ENCODE data around the gene ISG20.

Gene ISG20

DNA sequence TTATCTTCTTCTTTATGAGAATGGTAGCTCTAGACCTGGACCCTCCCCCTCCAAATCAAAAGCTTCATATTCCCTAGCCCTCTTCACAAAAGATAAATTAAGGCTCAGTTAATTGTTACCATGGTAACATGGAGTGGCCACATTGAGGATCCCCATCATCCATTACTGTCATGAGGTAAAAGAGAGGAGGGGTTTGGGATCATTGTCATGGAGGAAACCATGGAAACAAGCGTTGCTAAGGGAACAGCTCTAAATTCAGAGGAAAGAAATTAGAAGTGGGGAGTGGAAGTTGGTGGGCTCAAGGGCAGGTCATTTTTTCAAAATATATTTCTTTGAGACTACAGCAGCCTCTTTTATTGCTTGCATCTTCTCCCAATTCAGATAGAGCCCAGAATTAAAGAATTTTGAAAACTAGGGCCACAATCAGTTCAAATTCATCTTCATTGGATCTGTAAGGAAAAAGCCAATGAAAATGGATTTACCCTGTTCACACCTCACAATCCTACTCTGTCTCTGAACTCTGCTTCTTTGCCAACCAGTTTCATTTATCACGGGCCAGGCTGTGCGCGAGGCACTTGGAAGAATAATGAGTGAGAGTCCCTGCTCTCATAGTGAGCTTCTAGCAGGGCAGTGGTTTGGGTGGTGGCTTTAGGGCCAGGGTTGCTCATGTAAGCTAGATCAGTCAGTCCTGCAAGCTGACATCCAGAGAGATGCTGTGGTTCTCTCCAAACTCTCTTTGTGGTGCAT, 29.3 kb upstream of the ISG20 start:
- Histone ChIP-seq H3K9me3 (ENCODE audit: control insufficient read depth, insufficient read depth, low read length) (no peaks in the 10 kb centered on the region), H4K20me1 (ENCODE audit: control insufficient read depth, insufficient read depth, low read depth, low read length) (no peaks in the 10 kb centered on the region), H3K4me3 (ENCODE audit: low read length) (no peak overlapping the region), H3K27me3 (ENCODE audit: control insufficient read depth, low read length) (peaks cover 32% of the 10 kb centered on the region), H3K9me2 (replicated peaks; ENCODE audit: control insufficient read depth, low read length) (no peaks in the 10 kb centered on the region), H3K4me1 (ENCODE audit: control insufficient read depth, low read length) (no peaks in the 10 kb centered on the region), H3K4me2 (ENCODE audit: low read length) (no peak overlapping the region), H3K36me3 (ENCODE audit: control insufficient read depth, low read length) (no peaks in the 10 kb centered on the region), H3K27ac (ENCODE audit: low read depth, low read length) (no peak overlapping the region), H3F3A (ENCODE audit: control insufficient read depth, insufficient read depth) (0 out of 2 replicates have a peak, but pooled peaks cover 3% of the 10 kb centered on the region), H3K79me2 (ENCODE audit: control insufficient read depth, low read length) (no peaks in the 10 kb centered on the region)
- TF ChIP-seq EZH2phosphoT487 (IDR thresholded peaks at IDR 0.05; ENCODE audit: borderline replicate concordance, low read length) = no peak
- TF ChIP-seq, protein P1, sequence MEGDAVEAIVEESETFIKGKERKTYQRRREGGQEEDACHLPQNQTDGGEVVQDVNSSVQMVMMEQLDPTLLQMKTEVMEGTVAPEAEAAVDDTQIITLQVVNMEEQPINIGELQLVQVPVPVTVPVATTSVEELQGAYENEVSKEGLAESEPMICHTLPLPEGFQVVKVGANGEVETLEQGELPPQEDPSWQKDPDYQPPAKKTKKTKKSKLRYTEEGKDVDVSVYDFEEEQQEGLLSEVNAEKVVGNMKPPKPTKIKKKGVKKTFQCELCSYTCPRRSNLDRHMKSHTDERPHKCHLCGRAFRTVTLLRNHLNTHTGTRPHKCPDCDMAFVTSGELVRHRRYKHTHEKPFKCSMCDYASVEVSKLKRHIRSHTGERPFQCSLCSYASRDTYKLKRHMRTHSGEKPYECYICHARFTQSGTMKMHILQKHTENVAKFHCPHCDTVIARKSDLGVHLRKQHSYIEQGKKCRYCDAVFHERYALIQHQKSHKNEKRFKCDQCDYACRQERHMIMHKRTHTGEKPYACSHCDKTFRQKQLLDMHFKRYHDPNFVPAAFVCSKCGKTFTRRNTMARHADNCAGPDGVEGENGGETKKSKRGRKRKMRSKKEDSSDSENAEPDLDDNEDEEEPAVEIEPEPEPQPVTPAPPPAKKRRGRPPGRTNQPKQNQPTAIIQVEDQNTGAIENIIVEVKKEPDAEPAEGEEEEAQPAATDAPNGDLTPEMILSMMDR (IDR thresholded peaks at IDR 0.05; ENCODE audit: low read depth, low read length, poor library complexity, severe bottlenecking) = no peak

DNA sequence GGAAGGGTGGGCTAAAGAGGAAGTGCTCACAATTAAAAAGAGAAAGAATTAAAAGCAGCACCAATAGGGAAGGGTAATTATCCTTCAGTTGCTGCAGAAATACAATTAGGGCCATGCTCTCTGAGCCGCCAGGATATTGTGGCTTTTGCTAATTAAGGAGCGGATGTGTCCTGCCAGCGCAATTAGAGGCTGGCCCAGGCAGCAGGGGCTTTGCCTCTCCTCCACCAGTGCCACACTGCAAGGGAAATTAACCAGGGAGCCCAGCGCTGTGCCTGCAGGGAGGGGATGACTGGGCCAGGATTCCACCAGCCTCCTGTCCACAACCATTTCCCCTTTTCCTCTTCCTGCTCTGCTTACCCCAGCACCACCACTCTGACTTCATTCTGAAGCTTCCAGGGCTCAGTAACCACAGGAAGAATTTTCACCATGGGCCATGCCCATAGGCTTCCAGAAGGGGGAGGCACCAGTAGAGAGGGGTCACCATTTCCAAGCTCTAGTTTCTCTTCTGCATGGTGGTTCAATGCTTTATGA, 28.1 kb upstream of the ISG20 start:
- no peaks in the 10 kb centered on the region for H3K79me2 ChIP-seq (ENCODE audit: control insufficient read depth, low read length)
- no peak overlapping the region for H3K4me2 ChIP-seq (ENCODE audit: low read length)
- peaks cover 32% of the 10 kb centered on the region for H3K27me3 ChIP-seq (ENCODE audit: control insufficient read depth, low read length)
- TF ChIP-seq, protein P1 (IDR thresholded peaks at IDR 0.05; ENCODE audit: low read depth, low read length, poor library complexity, severe bottlenecking) = no peak
- TF ChIP-seq EZH2phosphoT487 (IDR thresholded peaks at IDR 0.05; ENCODE audit: borderline replicate concordance, low read length) = no peak
- H3K9me3 ChIP-seq (ENCODE audit: control insufficient read depth, insufficient read depth, low read length) = no peaks in the 10 kb centered on the region
- H3K27ac ChIP-seq (ENCODE audit: low read depth, low read length) = no peak overlapping the region
- H4K20me1 ChIP-seq (ENCODE audit: control insufficient read depth, insufficient read depth, low read depth, low read length) = no peaks in the 10 kb centered on the region
- no peaks in the 10 kb centered on the region for H3K36me3 ChIP-seq (ENCODE audit: control insufficient read depth, low read length)
- H3F3A ChIP-seq (ENCODE audit: control insufficient read depth, insufficient read depth) = 0 out of 2 replicates have a peak, but pooled peaks cover 3% of the 10 kb centered on the region
- H3K4me1 ChIP-seq (ENCODE audit: control insufficient read depth, low read length) = peaks cover 4% of the 10 kb centered on the region
- H3K9me2 ChIP-seq (replicated peaks; ENCODE audit: control insufficient read depth, low read length) = no peaks in the 10 kb centered on the region
- H3K4me3 ChIP-seq (ENCODE audit: low read length) = no peak overlapping the region

DNA sequence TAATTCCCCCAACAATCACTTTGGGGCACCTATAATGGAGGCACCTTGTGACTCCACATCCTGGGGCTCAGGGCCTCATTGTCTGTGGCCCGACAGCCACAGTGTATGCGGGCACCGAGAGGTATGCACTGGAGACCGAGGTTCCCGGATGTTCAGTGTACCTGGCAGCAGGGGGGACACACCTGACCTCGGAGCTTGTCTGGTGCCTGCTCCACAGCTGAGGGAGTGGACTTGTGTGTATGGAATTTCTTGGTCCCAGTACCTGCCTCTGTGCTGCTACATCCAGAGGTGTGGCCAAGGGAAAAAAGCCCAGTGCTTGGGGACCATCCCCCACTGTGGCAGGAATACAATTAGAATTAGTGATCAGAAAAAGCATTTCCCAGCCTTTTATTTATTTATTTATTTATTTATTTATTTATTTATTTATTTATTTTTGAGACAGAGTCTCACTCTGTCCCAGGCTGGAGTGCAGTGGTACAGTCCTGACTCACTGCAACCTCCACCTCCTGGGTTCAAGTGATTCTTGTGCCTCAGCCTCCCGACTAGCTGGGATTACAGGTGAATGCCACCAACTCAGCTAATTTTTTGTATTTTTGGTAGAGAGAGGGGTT, 26.5 kb upstream of the ISG20 start:
- Histone ChIP-seq H3K9me3 (ENCODE audit: control insufficient read depth, insufficient read depth, low read length) (no peaks in the 10 kb centered on the region), H3K36me3 (ENCODE audit: control insufficient read depth, low read length) (no peaks in the 10 kb centered on the region), H3K27me3 (ENCODE audit: control insufficient read depth, low read length) (peaks cover 23% of the 10 kb centered on the region), H3F3A (ENCODE audit: control insufficient read depth, insufficient read depth) (0 out of 2 replicates have a peak, but pooled peaks cover 3% of the 10 kb centered on the region), H4K20me1 (ENCODE audit: control insufficient read depth, insufficient read depth, low read depth, low read length) (no peaks in the 10 kb centered on the region), H3K79me2 (ENCODE audit: control insufficient read depth, low read length) (no peaks in the 10 kb centered on the region), H3K4me2 (ENCODE audit: low read length) (no peak overlapping the region), H3K9me2 (replicated peaks; ENCODE audit: control insufficient read depth, low read length) (no peaks in the 10 kb centered on the region), H3K27ac (ENCODE audit: low read depth, low read length) (no peak overlapping the region), H3K4me1 (ENCODE audit: control insufficient read depth, low read length) (peaks cover 6% of the 10 kb centered on the region), H3K4me3 (ENCODE audit: low read length) (no peak overlapping the region)
- TF ChIP-seq, protein P1 (IDR thresholded peaks at IDR 0.05; ENCODE audit: low read depth, low read length, poor library complexity, severe bottlenecking) = no peak
- TF ChIP-seq EZH2phosphoT487 (IDR thresholded peaks at IDR 0.05; ENCODE audit: borderline replicate concordance, low read length) = no peak
